OCI-LY7 (cell line): ENCODE data around the gene NEK9. TPM values are rescaled to one million over a fixed set of nuclear protein-coding genes. Genes with fewer than 3 reads are reported as not detected.

Source experiments
- BruUV-seq: library from RNA; stranded (reverse); fragments of 400-500 nt; replicated peaks from 2 replicates; lab custom pipeline; 2021; lab: Mats Ljungman, UMichigan
- CTCF ChIA-PET: fragments of 300-600 bp; sonication (Branson Sonifier 250); formaldehyde crosslinking; loops from one replicate; lab custom pipeline; 2022; ENCODE audit warnings: antibody characterized with exemption; ENCODE audit not compliant: unreplicated experiment; lab: Charles Lee
- POLR2A ChIA-PET: fragments of 300-600 bp; sonication (Branson Sonifier 250); formaldehyde crosslinking; loops from one replicate; lab custom pipeline; 2022; ENCODE audit warnings: antibody characterized with exemption; lab: Charles Lee
- DNase-seq: peaks from one replicate; pipeline ENCODE4 v3.0.0-alpha.2; 2015; ENCODE audit warnings: low spot score
- H2AFZ ChIP-seq: fragments of 200-600 bp; sonication (generic), shearing (Covaris generic); 2 replicates; pipeline ENCODE4 v1.6.1; 2014; ENCODE audit warnings: mild to moderate bottlenecking, antibody characterized with exemption, low read length, moderate library complexity
- H3K27ac ChIP-seq: fragments of 200-600 bp; sonication (generic); 2 replicates; pipeline ENCODE4 v1.5.1; 2014; ENCODE audit warnings: mixed run types, low read depth, mild to moderate bottlenecking, moderate library complexity, low read length, inconsistent platforms; ENCODE audit not compliant: poor library complexity, severe bottlenecking
- H3K36me3 ChIP-seq: fragments of 200-600 bp; sonication (generic); 2 replicates; pipeline ENCODE4 v1.6.1; 2014; ENCODE audit warnings: mild to moderate bottlenecking, antibody characterized with exemption, low read length, moderate library complexity, mixed read lengths; ENCODE audit not compliant: insufficient read depth
- H3K4me1 ChIP-seq: fragments of 200-600 bp; sonication (generic); 2 replicates; pipeline ENCODE4 v1.5.1; 2014; ENCODE audit warnings: mild to moderate bottlenecking, low read length; ENCODE audit not compliant: insufficient read depth, poor library complexity, severe bottlenecking
- H3K4me2 ChIP-seq: fragments of 200-600 bp; sonication (generic); 2 replicates; pipeline ENCODE4 v1.6.1; 2014; ENCODE audit warnings: mild to moderate bottlenecking, low read length
- H3K4me3 ChIP-seq: fragments of 200-600 bp; sonication (generic); 2 replicates; pipeline ENCODE4 v1.5.1; 2014; ENCODE audit warnings: mild to moderate bottlenecking, low read depth, low read length; ENCODE audit not compliant: poor library complexity, severe bottlenecking
- H3K79me2 ChIP-seq: fragments of 200-600 bp; sonication (generic); 2 replicates; pipeline ENCODE4 v1.6.1; 2016; ENCODE audit warnings: low read depth, mild to moderate bottlenecking, low read length, moderate library complexity, mixed read lengths; ENCODE audit not compliant: insufficient read depth
- H3K9me2 ChIP-seq: fragments of 200-600 bp; sonication (generic); 2 replicates; pipeline ENCODE4 v1.6.1; 2016; ENCODE audit warnings: mild to moderate bottlenecking, low read length, mixed read lengths; ENCODE audit not compliant: insufficient read depth
- H3K9me3 ChIP-seq: fragments of 200-600 bp; sonication (generic); 2 replicates; pipeline ENCODE4 v1.6.1; 2014; ENCODE audit warnings: mild to moderate bottlenecking, mixed run types, low read length, mixed read lengths
- H4K20me1 ChIP-seq: fragments of 200-600 bp; sonication (generic); 2 replicates; pipeline ENCODE4 v1.6.1; 2014; ENCODE audit warnings: mild to moderate bottlenecking, antibody characterized with exemption, low read length, moderate library complexity, mixed read lengths; ENCODE audit not compliant: insufficient read depth
- CTCF ChIP-seq: fragments of 200-600 bp; sonication (generic); conservative IDR thresholded peaks from 2 replicates; pipeline ENCODE4 v1.5.1; 2014; ENCODE audit warnings: mild to moderate bottlenecking, antibody characterized with exemption, low read length, moderate library complexity, mixed read lengths
- EZH2phosphoT487 ChIP-seq: fragments of 200-600 bp; sonication (generic); IDR thresholded peaks from 2 replicates; pipeline ENCODE4 v1.6.1; 2018; ENCODE audit warnings: low read depth, borderline replicate concordance, mild to moderate bottlenecking, mixed run types, antibody characterized with exemption, low read length, moderate library complexity, mixed read lengths
- intact Hi-C: fragments of 100-400 bp; cut with micrococcal nuclease; formaldehyde crosslinking; loops from one replicate; pipeline ENCODE4 v1.10.0; 2022; ENCODE audit not compliant: unreplicated experiment
- total RNA-seq, 2 experiments: library from RNA; depleted of rRNA in 1 of 2; stranded (reverse); fragments of >200 nt in 1 of 2; shearing (Covaris generic) in 1 of 2; gene quantifications; 2 replicates each; pipeline ENCODE4 v1.2.3, GENCODE V29; 2014 to 2022

The NEK9 gene
- total RNA-seq, 2 experiments from 2014 or later, result 58.3 to 86.4 TPM

- H3K79me2 ChIP-seq, result no peaks in the 10 kb centered on the region
- DNase-seq, result no peak
- H3K4me2 ChIP-seq, result no peak overlapping the region
- no peaks in the 10 kb centered on the region for H3K4me1 ChIP-seq
- TF ChIP-seq CTCF, result no peak
- no peak for TF ChIP-seq EZH2phosphoT487
- POLR2A ChIA-PET, result no interaction called here
- no peaks in the 10 kb centered on the region for H3K9me3 ChIP-seq
- H2AFZ ChIP-seq, result no peak overlapping the region
- no peaks in the 10 kb centered on the region for H3K9me2 ChIP-seq
- peaks cover 83% of the 10 kb centered on the region for H3K36me3 ChIP-seq
- intact Hi-C loops, result no loop called here
- no peak overlapping the region for H3K27ac ChIP-seq
- no TSS peak for BruUV-seq
- H3K4me3 ChIP-seq, result no peak overlapping the region
- CTCF ChIA-PET, result no interaction called here
- no peaks in the 10 kb centered on the region for H4K20me1 ChIP-seq
Measured at GRCh38 chr14:75101491-75101890, 25.4 kb downstream of the NEK9 start.

- H4K20me1 ChIP-seq, result no peaks in the 10 kb centered on the region
- H3K4me2 ChIP-seq, result no peak overlapping the region
- ChIA-PET POLR2A (no interaction called here), CTCF (no interaction called here)
- no peak for TF ChIP-seq EZH2phosphoT487
- no peak for TF ChIP-seq CTCF
- no peak overlapping the region for H3K27ac ChIP-seq
- no peaks in the 10 kb centered on the region for H3K9me2 ChIP-seq
- H3K36me3 ChIP-seq, result peaks cover 83% of the 10 kb centered on the region
- H3K4me1 ChIP-seq, result no peaks in the 10 kb centered on the region
- DNase-seq, result no peak
- H3K9me3 ChIP-seq, result no peaks in the 10 kb centered on the region
- BruUV-seq, result no TSS peak
- no peak overlapping the region for H2AFZ ChIP-seq
- no peaks in the 10 kb centered on the region for H3K79me2 ChIP-seq
- H3K4me3 ChIP-seq, result no peak overlapping the region
- intact Hi-C loops, result no loop called here
Measured at GRCh38 chr14:75098682-75099081, 28.2 kb downstream of the NEK9 start.

- Histone ChIP-seq H3K79me2 (no peaks in the 10 kb centered on the region), H3K27ac (no peak overlapping the region), H3K36me3 (peaks cover 81% of the 10 kb centered on the region), H3K4me3 (no peak overlapping the region), H2AFZ (no peak overlapping the region), H4K20me1 (no peaks in the 10 kb centered on the region), H3K4me1 (no peaks in the 10 kb centered on the region), H3K9me2 (no peaks in the 10 kb centered on the region), H3K9me3 (no peaks in the 10 kb centered on the region), H3K4me2 (no peak overlapping the region)
- CTCF ChIA-PET, result no interaction called here
- BruUV-seq, result no TSS peak
- POLR2A ChIA-PET, result no interaction called here
- DNase-seq, result no peak
- intact Hi-C loops, result no loop called here
- TF ChIP-seq CTCF (no peak), EZH2phosphoT487 (no peak)
Measured at GRCh38 chr14:75098212-75098611, 28.6 kb downstream of the NEK9 start.
